Measurements from ENCODE around the gene CISTR. TPM values are rescaled to one million over a fixed set of nuclear protein-coding genes. Genes with fewer than 3 reads are reported as not detected.
A peak's percentile ranks its signal among the peaks of the same experiment; 100 is the strongest.

Gene CISTR
- total RNA-seq, 1 experiment from 2014 or later, result not detected

DNA sequence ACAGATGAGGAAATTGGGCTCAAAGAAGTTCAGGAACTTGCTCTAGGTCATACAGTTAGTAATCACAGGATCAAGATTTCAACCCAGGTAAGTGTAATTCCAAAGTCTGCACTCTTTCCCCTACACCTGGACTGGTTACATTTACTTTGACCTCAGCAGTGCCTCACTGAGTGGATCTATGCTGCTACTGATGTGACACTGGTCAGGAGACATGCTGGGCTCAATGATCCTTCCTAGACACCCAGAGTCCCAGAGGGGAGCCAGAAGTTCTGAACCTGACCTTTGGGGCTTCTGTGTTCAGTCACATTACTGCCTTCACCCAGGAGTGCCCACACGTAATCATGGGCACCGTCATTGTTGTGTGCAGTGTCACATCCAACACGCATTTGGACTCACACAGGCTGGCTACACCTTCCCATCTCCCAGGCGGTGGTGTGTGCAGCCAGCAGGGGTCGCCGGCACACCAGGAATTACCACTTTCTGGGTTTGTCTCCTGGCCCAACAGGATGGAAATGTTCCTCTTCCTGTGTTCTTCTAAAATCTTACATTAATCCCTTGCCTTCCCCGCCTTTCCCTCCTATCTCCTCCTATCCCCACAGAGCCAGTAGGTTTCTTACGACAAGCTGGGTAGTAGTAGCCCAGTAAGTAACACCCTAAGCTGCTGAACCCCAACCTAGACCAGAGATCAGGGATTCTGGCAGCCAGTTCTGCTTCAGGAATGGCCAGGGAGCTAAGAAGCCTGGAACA lies 50.1 kb downstream of the CISTR start:
- H3K27ac ChIP-seq (ENCODE audit: low read depth, low read length, poor library complexity, severe bottlenecking), result no peak overlapping the region
- no peak overlapping the region for H3K4me3 ChIP-seq (ENCODE audit: low read depth, low read length, poor library complexity, severe bottlenecking)
- DNase-seq (ENCODE audit: low spot score), result peak; percentile 85
- no peaks in the 10 kb centered on the region for H3K36me3 ChIP-seq (ENCODE audit: insufficient read depth, low read length, poor library complexity, severe bottlenecking)
- H3K9me3 ChIP-seq (ENCODE audit: low read depth, low read length, poor library complexity, severe bottlenecking), result no peaks in the 10 kb centered on the region
- no TSS peak for BruUV-seq (replicated peaks)
- ChIA-PET CTCF (interaction anchor here (0.6 to 2.6 kb wide), 7 partner anchors 35 to 500 kb away, joined by 3 to 32 read pairs (median 5); no protein-coding TSS in a partner anchor), POLR2A (ENCODE audit: low non-redundant PET) (interaction anchor here (0.9 kb wide), 1 partner anchor 16 kb away, joined by 3 read pairs; no protein-coding TSS in a partner anchor)
- intact Hi-C loops (cut with micrococcal nuclease; ENCODE audit: unreplicated experiment), result loop anchor here (1.0 to 5.0 kb wide), 3 partner anchors 45 to 501 kb away; no protein-coding TSS in a partner anchor
- no peak for TF ChIP-seq EZH2 (IDR thresholded peaks at IDR 0.05; ENCODE audit: borderline replicate concordance, low read depth, low read length, poor library complexity, severe bottlenecking)
- TF ChIP-seq, protein P1, sequence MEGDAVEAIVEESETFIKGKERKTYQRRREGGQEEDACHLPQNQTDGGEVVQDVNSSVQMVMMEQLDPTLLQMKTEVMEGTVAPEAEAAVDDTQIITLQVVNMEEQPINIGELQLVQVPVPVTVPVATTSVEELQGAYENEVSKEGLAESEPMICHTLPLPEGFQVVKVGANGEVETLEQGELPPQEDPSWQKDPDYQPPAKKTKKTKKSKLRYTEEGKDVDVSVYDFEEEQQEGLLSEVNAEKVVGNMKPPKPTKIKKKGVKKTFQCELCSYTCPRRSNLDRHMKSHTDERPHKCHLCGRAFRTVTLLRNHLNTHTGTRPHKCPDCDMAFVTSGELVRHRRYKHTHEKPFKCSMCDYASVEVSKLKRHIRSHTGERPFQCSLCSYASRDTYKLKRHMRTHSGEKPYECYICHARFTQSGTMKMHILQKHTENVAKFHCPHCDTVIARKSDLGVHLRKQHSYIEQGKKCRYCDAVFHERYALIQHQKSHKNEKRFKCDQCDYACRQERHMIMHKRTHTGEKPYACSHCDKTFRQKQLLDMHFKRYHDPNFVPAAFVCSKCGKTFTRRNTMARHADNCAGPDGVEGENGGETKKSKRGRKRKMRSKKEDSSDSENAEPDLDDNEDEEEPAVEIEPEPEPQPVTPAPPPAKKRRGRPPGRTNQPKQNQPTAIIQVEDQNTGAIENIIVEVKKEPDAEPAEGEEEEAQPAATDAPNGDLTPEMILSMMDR (conservative IDR thresholded peaks at IDR 0.05; ENCODE audit: low read depth, low read length), result peak; percentile 98
- H3K27me3 ChIP-seq (replicated peaks; ENCODE audit: insufficient read depth, low read depth, low read length, poor library complexity), result no peaks in the 10 kb centered on the region
- peaks cover 15% of the 10 kb centered on the region for H3K4me1 ChIP-seq (ENCODE audit: insufficient read depth, low read length, poor library complexity, severe bottlenecking)

DNA sequence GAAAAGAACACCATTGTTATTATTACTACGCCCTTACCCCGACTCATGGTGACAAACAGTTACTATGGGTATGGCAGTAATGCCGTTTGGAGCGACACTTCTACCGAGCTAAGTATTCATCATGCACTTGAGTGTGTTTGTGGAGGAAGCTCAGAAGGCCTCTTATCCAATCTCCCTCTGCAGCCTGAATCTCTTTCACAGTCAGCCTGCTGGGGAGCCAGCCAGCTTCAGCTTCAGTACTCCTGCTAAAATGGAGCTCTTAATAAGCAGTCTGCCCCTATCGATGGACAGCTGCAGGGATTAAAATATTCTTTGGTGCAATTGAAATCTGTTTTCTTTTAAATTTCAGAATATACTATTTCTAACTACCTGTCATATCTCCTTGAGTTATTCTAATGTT lies 51.2 kb downstream of the CISTR start:
- H3K27me3 ChIP-seq (replicated peaks; ENCODE audit: insufficient read depth, low read depth, low read length, poor library complexity), result no peaks in the 10 kb centered on the region
- CTCF ChIA-PET, result interaction anchor here (2.5 kb wide), 1 partner anchor 45 kb away, joined by 24 read pairs; no protein-coding TSS in a partner anchor
- intact Hi-C loops (cut with micrococcal nuclease; ENCODE audit: unreplicated experiment), result loop anchor here (5.0 kb wide), 2 partner anchors 282 to 502 kb away; no protein-coding TSS in a partner anchor
- BruUV-seq (replicated peaks), result no TSS peak
- no peak overlapping the region for H3K4me3 ChIP-seq (ENCODE audit: low read depth, low read length, poor library complexity, severe bottlenecking)
- peaks cover 15% of the 10 kb centered on the region for H3K4me1 ChIP-seq (ENCODE audit: insufficient read depth, low read length, poor library complexity, severe bottlenecking)
- POLR2A ChIA-PET (ENCODE audit: low non-redundant PET), result no interaction called here
- H3K36me3 ChIP-seq (ENCODE audit: insufficient read depth, low read length, poor library complexity, severe bottlenecking), result no peaks in the 10 kb centered on the region
- H3K9me3 ChIP-seq (ENCODE audit: low read depth, low read length, poor library complexity, severe bottlenecking), result no peaks in the 10 kb centered on the region
- TF ChIP-seq, protein P1 (conservative IDR thresholded peaks at IDR 0.05; ENCODE audit: low read depth, low read length), result no peak
- TF ChIP-seq EZH2 (IDR thresholded peaks at IDR 0.05; ENCODE audit: borderline replicate concordance, low read depth, low read length, poor library complexity, severe bottlenecking), result no peak
- no peak for DNase-seq (ENCODE audit: low spot score)
- H3K27ac ChIP-seq (ENCODE audit: low read depth, low read length, poor library complexity, severe bottlenecking), result no peak overlapping the region

- Histone ChIP-seq H3K36me3 (ENCODE audit: insufficient read depth, low read length, poor library complexity, severe bottlenecking) (no peaks in the 10 kb centered on the region), H3K4me3 (ENCODE audit: low read depth, low read length, poor library complexity, severe bottlenecking) (no peak overlapping the region), H3K27me3 (replicated peaks; ENCODE audit: insufficient read depth, low read depth, low read length, poor library complexity) (no peaks in the 10 kb centered on the region), H3K27ac (ENCODE audit: low read depth, low read length, poor library complexity, severe bottlenecking) (no peak overlapping the region), H3K4me1 (ENCODE audit: insufficient read depth, low read length, poor library complexity, severe bottlenecking) (peaks cover 23% of the 10 kb centered on the region), H3K9me3 (ENCODE audit: low read depth, low read length, poor library complexity, severe bottlenecking) (no peaks in the 10 kb centered on the region)
- TF ChIP-seq EZH2 (IDR thresholded peaks at IDR 0.05; ENCODE audit: borderline replicate concordance, low read depth, low read length, poor library complexity, severe bottlenecking), result no peak
- TF ChIP-seq, protein P1 (conservative IDR thresholded peaks at IDR 0.05; ENCODE audit: low read depth, low read length), result no peak
- intact Hi-C loops (cut with micrococcal nuclease; ENCODE audit: unreplicated experiment), result loop anchor here (5.0 kb wide), 2 partner anchors 283 to 503 kb away; no protein-coding TSS in a partner anchor
- no TSS peak for BruUV-seq (replicated peaks)
- POLR2A ChIA-PET (ENCODE audit: low non-redundant PET), result interaction anchor here (0.5 kb wide), 1 partner anchor 58 kb away, joined by 8 read pairs; no protein-coding TSS in a partner anchor
- no peak for DNase-seq (ENCODE audit: low spot score)
- CTCF ChIA-PET, result interaction anchor here (0.6 to 2.5 kb wide), 2 partner anchors 46 to 239 kb away, joined by 9 to 24 read pairs; partner anchors contain the start of gene HOXC13
Observed at GRCh38 chr12:53699678-53700025, 52.1 kb downstream of the CISTR start.

All from A673 (cell line).